ENCODE results near the gene METTL22.

METTL22 gene

GRCh38 chr16:8621572-8622314 lies at the start of gene METTL22:
Gene METTL22, plus strand, starts transcription at chr16:8621698. Its CDS starts 3,968 bp downstream, at chr16:8625666.
- DNase-seq, result peak; percentile 69

GRCh38 chr16:8572063-8572918 lies 49.2 kb upstream of the METTL22 start:
- DNase-seq, result no peak

- DNase-seq, result no peak
Observed at GRCh38 chr16:8572919-8573724, 48.4 kb upstream of the METTL22 start.

- DNase-seq, result no peak
Observed at GRCh38 chr16:8575399-8575798, 46.1 kb upstream of the METTL22 start.

GRCh38 chr16:8576141-8577004 lies 45.1 kb upstream of the METTL22 start:
- no peak for DNase-seq

- DNase-seq, result no peak
Observed at GRCh38 chr16:8577678-8578304, 43.7 kb upstream of the METTL22 start.

GRCh38 chr16:8579559-8579958 lies 41.9 kb upstream of the METTL22 start:
- DNase-seq, result no peak

GRCh38 chr16:8581831-8582580 lies 39.5 kb upstream of the METTL22 start:
- no peak for DNase-seq

- no peak for DNase-seq
Observed at GRCh38 chr16:8583199-8583598, 38.3 kb upstream of the METTL22 start.

- no peak for DNase-seq
Observed at GRCh38 chr16:8583732-8584131, 37.8 kb upstream of the METTL22 start.

- DNase-seq, result no peak
Observed at GRCh38 chr16:8585041-8585440, 36.5 kb upstream of the METTL22 start.

GRCh38 chr16:8585857-8586256 lies 35.6 kb upstream of the METTL22 start:
- DNase-seq, result no peak

- DNase-seq, result no peak
Observed at GRCh38 chr16:8587065-8587464, 34.4 kb upstream of the METTL22 start.

GRCh38 chr16:8588682-8589056 lies 32.8 kb upstream of the METTL22 start:
- DNase-seq, result no peak

GRCh38 chr16:8589057-8589899 lies 32.2 kb upstream of the METTL22 start:
- no peak for DNase-seq

GRCh38 chr16:8589900-8590688 lies 31.4 kb upstream of the METTL22 start, which contains the start of gene TMEM114:
Gene TMEM114, minus strand, starts transcription at chr16:8590511. Its CDS starts 673 bp downstream, at chr16:8589838.
- DNase-seq, result no peak

GRCh38 chr16:8590811-8591210 lies 30.7 kb upstream of the METTL22 start:
- DNase-seq, result no peak

- DNase-seq, result no peak
Observed at GRCh38 chr16:8591451-8591850, 30.0 kb upstream of the METTL22 start.

GRCh38 chr16:8594149-8594666 lies 27.3 kb upstream of the METTL22 start:
- no peak for DNase-seq

Data from NCI-H446 treated with DMSO at 0.1 percent for 48 hours (cell line).